ENCODE measurements around the gene TBX6. TPM values are rescaled to one million over a fixed set of nuclear protein-coding genes. Genes with fewer than 3 reads are reported as not detected.

Gene TBX6
- total RNA-seq, 1 donor from 2014 or later = 0.57 TPM

DNA sequence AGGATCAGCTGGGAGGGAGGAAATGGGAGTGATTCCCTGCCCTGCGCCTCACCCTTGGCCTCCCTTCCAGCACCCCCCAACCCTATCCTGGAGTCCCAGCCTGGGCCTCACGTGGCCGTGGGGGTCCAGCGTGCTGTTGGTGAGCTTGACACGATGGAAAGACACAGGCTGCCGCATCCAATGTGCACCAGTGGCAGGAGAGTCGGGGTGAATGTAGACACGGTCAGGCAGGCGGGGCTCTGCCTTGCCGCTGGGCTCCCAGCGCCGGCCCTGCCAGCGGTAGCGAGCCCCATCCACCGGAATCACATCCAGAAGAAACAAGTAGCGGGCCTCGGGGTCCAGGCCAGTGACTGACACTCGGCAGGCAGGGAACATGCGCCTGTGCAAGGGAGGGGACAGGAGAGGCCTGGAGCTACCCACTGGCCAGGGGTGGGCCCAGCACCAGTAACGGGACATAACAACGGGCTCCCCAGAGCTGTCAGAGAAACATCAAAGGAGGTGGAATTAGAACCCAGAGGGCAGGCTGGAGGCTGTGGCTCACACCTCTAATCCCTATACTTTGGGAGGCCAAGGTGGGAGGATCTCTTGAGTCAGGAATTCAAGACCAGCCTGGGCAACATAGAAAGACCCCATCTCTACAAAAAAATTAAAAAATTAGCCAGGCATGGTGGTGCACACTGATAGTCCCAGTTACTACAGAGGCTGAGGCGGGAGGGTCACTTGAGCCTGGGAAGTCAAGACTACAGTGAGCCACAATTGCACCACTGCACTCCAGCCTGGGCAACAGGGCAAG is 2.7 kb downstream of the TBX6 start:
- DNase-seq (ENCODE audit: low spot score) = no peak
- intact Hi-C loops (cut with DNase I) = no loop called here

DNA sequence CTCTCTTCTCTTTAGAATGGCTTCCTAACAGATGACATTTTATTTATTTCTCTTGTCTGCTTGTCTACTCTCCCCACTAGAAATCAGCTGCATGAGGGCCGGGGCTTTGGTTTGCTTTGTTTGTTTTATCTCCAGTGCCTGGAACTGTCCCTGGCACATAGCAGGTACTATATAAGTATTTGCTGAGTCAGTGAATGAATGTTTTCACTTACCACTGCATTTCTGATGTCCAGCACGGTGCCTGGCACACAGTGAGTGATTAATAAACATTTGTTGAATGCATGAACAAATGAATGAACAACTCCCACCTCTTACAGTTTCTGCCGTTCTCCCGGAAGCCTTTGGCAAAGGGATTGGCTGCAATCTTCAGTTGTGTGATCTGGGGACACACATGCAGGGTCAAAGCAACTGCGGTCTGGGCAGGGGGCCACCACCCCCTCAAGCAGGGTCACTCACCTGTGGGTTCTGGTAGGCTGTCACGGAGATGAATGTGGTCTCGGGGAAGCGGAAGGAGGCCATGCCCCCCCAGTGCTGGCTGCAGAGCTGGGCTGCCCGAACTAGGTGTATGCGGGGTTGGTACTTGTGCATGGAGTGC is 3.4 kb downstream of the TBX6 start:
- DNase-seq (ENCODE audit: low spot score) = no peak
- intact Hi-C loops (cut with DNase I) = no loop called here

DNA sequence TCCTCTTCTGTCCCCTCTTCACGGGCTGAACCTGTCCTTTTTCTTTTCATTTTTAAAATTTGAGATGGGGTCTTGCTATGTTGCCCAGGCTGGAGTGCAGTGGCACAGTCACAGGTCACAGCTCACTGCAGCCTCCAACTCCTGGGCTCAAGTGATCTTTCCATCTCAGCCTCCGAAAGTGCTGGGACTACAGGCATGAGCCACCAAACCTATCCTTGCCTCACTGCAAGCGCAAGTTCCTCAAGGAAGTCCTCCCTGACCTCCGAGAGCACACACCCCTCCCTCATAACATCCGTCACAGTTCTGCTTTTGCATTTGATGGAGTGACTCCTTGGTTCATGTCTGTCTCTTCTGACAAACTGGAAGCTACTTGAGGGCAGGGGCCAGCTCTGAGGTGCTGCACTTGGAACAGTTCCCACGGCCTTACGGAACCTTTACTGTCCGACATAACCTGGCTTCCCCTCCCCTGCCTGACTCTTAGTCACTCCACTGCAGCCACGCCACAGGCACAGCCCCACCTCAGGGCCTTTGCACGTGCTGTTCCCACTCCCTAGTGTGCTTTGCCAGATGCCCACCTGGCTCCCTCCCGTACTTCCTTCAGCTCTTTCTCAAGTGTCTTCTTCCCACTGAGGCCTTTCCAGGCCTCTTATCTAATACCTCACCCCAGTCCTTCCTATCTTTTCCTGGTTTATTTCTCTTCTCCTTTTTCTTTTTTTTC is 4.4 kb downstream of the TBX6 start:
- DNase-seq (ENCODE audit: low spot score) = no peak

DNA sequence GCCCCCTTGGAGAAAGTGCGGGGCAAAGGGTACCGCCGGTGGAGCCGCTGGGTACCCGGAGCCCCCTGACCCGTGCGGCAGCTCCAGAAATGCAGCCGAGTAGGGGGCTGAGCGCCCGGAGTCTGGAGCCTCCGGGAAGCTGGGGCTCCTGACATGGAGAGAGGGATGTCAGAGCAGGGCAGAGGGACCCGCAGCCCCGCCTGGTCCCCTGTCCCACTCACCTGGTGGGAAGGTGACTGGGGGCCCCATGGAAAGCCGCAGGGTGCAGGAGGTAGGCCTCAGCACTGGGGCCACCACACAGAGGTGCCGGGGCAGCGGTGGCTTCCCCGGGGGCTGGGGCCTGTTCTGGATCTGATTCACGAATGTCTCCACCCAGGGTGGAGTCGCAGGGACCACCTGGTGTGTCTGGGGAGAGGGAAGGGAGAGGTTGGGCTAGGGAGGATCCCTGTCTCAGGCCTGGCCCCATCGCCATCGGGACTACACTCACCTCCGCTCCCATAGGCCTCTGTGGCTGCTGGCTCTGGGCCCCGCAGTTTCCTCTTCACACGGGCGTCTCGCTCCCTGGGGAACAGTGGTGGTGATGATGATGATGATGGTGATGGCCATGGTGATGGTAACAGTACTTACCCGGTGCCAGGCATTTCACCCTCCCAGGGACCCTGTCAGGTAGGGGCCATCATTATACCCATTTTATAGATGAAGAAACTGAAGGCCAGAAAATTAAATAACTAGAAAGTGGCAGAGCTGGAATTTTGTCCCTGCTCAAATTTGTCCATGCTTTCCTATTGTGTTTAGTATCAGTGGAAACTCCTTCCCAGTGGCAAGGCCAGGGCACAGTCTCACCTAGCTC is 5.2 kb downstream of the TBX6 start:
- no peak for DNase-seq (ENCODE audit: low spot score)
- intact Hi-C loops (cut with DNase I) = no loop called here

More for the DNA sequence above, 4.4 kb downstream of the TBX6 start:
- intact Hi-C loops (cut with DNase I) = no loop called here

DNA sequence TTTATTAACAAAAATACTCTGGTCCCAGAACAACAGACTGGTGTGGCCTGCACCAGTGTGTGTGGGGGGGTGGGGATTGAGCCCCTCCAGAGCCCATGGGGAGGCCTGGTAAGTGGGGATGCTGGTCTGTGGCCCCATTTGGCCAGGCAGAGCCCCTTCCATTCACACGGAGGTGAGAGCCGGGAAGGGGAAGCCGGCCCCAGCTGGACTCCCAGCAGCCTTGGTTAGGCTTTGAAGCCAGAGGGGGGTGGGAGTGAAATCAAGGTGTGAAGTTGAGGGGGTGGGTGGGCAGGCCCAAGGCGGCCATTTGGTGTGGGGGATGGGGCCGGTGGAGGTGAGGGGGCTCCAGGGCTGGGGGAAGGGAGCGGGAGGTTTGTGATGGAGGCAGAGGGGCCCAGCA is 5.9 kb downstream of the TBX6 start:
- intact Hi-C loops (cut with DNase I) = no loop called here
- no peak for DNase-seq (ENCODE audit: low spot score)

DNA sequence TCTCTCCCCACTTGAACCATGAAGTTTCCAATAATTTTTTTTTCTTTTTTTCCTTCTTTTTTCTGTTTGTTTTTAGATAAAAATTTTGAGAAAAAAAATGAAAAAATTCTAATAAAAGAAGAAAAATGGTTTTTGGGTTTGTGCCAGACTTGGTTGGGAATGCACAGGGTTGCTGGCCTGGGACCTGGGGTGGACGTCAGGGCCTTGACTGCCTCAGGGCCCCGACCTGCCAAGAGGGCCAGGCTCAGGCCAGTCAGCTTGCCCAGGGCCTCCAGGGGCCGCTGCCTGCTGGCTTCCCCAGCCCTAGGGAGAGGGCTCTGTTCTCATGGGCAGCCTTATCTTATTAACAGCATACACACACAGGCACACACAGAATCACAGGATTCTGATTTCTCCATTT is 6.5 kb downstream of the TBX6 start:
- intact Hi-C loops (cut with DNase I) = no loop called here
- no peak for DNase-seq (ENCODE audit: low spot score)

DNA sequence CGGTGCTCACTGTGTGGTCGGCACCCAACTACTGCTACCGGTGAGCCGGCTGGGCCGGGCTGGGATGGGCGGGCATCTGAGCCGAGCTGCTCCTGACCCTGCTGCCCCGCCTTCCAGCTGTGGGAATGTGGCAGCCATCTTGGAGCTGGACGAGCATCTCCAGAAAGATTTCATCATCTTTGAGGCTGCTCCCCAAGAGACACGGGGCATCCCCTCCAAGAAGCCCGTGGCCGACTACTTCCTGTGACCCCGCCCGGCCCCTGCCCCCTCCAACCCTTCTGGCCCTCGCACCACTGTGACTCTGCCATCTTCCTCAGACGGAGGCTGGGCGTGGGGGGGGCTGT is 6.9 kb downstream of the TBX6 start:
- intact Hi-C loops (cut with DNase I) = no loop called here
- no peak for DNase-seq (ENCODE audit: low spot score)

DNA sequence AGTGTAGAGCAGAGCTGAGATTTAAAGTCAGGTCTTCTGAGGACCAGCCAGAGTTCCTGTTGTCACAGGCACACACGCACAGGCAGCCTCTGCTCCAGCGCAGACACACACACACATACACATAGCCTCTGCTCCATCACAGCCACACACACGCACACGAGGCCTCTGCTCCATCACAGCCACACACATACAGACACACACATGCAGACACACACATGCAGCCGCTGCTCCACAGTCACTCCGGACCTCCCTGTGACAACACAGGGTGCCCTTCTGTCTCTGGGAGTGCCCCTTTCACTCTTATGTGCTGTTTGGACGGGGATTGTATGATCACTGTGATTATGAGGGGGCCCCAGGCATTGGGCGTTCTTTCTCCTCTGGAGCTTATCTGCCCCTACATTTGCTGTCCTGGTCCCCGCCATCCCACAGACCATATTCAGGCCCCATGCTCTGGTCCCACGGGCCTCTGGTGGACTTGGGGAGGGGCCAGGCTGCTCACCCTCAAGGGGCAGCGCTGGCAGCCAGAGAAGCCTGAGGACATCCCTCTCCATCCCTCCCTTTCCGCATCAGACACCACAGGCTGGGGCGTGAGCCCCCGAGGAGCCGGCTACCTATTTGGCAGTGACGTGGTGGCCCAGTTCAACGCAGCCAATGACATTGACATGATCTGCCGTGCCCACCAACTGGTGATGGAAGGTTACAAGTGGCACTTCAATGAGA is 7.5 kb downstream of the TBX6 start:
- intact Hi-C loops (cut with DNase I) = no loop called here
- DNase-seq (ENCODE audit: low spot score) = no peak

DNA sequence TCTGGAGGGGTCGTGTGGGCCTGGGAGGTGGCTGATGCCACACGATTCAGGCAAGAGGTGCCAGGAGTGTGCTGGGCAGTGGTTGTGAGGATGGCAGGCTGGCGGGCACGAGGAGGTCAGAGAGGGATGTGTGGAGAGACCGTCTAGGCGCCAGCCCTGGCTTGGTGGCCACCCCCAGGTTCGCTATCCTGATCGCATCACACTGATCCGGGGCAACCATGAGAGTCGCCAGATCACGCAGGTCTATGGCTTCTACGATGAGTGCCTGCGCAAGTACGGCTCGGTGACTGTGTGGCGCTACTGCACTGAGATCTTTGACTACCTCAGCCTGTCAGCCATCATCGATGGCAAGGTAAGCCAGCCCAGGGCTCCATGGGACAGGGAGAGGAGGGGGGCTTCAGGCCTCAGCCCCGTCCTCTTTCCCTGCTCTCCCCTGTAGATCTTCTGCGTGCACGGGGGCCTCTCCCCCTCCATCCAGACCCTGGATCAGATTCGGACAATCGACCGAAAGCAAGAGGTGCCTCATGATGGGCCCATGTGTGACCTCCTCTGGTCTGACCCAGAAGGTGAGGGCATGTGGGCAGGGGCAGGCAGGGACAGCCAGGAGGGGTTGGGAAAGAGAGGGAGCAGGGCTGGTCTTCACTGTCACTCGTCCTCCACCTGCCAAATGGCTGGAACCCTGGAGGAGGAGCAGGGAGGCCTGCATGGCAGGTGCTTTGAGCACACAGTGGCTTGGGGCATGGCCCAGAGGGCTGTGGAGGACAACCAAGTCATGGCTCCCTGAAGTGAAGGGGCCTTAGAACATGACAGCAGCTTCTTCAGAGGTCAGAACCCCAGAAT is 8.3 kb downstream of the TBX6 start:
- intact Hi-C loops (cut with DNase I) = no loop called here
- no peak for DNase-seq (ENCODE audit: low spot score)

DNA sequence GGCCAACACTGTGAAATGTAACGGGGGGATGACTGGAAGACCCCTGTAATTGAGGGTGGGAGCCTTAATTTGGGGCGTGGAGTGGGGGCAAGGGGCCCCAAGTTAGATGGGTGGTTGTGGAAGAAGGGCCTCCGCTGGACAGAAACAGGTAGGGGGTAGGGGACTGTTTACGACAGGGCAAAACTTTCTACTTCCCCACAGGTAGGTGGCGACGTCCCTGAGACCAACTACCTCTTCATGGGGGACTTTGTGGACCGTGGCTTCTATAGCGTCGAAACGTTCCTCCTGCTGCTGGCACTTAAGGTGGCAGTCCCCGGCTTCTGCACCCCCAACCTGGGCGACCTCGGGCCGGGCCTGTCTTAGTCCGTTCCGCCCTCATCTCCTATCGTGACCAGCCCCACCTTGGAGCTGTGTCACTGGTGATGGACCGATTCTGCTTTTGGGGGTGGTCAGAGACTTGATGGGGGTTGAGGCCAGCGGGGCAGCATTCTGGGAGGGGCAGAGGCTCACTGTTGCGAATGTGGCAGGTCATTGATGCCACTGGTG is 9.1 kb downstream of the TBX6 start:
- no peak for DNase-seq (ENCODE audit: low spot score)
- intact Hi-C loops (cut with DNase I) = no loop called here

DNA sequence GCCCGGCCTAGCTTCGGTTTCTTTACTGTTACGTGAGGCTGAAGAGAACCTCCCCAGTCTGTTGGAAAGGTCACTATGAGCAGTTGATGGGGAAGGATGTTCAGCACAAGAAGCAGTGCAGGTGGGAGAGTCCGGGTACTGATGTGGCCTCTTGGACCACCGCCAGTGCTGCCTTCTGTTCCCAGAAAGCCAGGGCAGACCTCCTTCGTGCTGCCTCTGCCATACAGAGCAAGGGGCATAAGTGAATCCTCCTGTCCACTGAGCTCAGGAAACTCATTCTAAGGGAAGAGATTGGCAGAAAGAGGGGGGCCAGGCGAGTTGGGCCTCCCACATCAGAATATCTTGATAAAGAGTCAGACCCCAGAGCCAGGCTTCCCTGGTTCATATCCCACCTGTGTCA is 12.2 kb downstream of the TBX6 start:
- intact Hi-C loops (cut with DNase I) = no loop called here
- no peak for DNase-seq (ENCODE audit: low spot score)

DNA sequence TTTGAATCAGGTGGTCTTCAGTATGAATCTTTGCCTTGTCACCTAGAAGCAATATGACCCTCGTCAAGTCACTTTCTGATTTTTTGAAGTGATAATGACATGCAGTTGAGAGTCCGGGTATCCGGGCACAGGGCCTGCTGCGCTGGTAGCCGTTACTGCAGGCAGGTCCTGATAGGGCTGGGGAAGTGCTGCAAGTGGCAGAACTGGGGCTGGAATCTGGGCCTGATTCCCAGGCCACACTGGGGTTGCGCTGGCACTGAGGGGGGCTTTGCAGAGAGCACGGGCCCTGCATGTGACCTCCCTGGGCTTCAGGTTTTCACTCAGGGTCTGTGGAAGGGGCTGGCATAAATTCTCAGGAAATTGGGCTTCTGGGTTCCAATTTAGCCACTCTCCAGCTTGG is 13.0 kb downstream of the TBX6 start:
- DNase-seq (ENCODE audit: low spot score) = no peak
- intact Hi-C loops (cut with DNase I) = no loop called here

DNA sequence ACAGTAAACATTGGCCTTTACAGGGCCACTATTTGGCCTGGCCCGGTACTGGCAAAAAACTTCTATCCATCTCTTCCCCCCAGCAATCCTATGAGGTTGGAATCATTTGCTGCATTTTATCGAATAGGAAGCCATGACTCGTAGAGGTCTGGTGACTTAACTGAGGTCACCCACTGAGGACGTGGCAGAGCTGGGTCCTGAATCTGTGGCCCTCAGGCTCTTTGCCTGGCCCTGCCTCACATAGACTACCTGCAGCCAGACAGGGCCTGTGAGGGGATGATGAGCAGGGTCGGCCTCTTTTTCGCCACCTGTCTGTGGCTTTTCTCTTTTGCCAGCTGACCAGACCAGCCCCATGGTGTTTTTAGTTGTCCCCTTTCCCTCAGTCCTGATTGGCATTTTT is 14.1 kb downstream of the TBX6 start:
- DNase-seq (ENCODE audit: low spot score) = no peak
- intact Hi-C loops (cut with DNase I) = no loop called here

DNA sequence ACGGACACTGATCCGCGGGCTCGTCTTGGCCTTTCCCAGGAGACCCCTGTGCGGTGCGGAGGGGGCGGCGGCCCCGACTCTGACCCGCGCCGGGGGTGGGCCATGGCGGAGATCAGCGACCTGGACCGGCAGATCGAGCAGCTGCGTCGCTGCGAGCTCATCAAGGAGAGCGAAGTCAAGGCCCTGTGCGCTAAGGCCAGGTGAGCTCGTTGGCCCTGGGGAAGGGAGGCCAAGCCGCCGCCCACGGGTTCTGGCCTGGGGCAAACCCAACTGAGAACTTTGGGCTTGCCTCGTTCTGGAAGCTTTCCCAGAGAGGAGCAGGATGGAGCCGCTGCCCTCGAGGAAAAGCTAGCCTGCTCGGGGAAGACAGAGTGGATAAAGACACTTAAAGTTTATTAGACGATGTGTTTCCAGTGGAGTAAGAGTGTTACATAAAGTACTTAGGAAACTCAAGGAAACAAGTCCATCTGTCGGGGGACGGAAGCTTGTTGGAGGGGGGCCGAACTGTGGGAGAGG is 15.4 kb downstream of the TBX6 start:
- no peak for DNase-seq (ENCODE audit: low spot score)
- intact Hi-C loops (cut with DNase I) = no loop called here

DNA sequence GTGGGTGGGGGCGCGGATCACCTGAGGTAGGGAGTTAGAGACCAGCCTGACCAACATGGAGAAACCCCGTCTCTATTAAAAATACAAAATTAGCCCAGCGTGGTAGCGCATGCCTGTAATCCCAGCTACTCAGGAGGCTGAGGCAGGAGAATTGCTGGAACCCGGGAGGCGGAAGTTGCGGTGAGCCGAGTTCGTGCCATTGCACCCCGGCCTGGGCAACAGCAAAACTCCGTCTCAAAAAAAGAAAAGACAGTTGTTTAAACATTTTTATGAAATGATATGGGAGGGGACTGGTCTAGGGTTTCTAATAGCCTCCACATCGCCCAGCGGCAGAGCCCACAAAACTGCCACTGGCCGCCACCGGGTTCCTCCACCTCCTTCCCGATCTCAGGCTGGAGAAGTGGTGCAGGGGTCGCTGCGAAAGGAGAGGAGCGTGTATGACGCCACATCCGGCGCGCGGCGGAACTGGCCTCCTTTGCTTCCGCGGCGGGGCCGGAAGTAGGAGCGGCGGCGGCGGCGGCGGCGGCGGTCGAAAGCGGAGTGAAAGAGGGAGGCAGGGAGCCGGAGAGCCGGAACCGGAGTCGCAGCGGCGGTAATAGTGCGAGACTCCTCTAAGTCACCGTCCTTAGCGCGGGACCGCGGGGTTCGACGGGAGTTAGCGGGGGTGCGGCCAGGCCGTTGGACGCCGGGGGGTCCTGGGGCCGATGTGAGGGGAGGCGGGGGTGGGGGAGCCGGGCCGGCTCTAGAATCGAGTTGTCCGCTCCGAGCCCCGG is 16.0 kb downstream of the TBX6 start, which contains the start of gene PPP4C:
Gene PPP4C (plus strand): TSS at position 492 of the 773 bp plus-strand sequence. CDS start 384 bp downstream, outside the sequence.
- intact Hi-C loops (cut with DNase I) = no loop called here

DNA sequence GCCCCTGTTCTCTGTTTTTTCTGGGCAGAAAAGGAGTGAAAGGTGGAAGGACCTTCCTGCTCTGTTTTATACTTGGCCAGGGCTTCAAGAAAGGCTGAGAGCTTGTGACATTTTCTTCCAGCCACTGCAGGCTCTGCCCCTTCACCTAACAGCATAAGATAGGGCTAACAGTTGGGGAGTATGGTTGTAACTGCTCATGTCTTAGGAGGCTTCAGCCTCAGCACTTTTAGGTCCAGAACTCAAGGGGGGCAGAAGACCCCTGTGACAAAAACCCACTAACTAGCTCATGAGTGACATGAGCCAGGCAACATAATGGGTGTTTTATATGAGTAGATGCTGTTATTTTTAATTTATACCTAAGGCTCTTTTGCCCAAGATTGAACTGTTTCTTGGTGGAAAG is 21.2 kb downstream of the TBX6 start:
- intact Hi-C loops (cut with DNase I) = no loop called here

More for the DNA sequence above, 16.0 kb downstream of the TBX6 start, which contains the start of gene PPP4C:
- peak; percentile 96 for DNase-seq (ENCODE audit: low spot score)

More for the DNA sequence above, 21.2 kb downstream of the TBX6 start:
- DNase-seq (ENCODE audit: low spot score) = no peak

Measured in cardiac septum (tissue), 1 donor.